ENCODE data around the gene KIF9. TPM values are rescaled to one million over a fixed set of nuclear protein-coding genes. Genes with fewer than 3 reads are reported as not detected.
"Not testable (repeated sequence)": the region's sequence is repeated elsewhere in the genome, so short reads cannot be mapped to it uniquely, and the experiment has no call there.

Gene KIF9
- total RNA-seq, 1 experiment from 2014 or later: 13.1 TPM

DNA sequence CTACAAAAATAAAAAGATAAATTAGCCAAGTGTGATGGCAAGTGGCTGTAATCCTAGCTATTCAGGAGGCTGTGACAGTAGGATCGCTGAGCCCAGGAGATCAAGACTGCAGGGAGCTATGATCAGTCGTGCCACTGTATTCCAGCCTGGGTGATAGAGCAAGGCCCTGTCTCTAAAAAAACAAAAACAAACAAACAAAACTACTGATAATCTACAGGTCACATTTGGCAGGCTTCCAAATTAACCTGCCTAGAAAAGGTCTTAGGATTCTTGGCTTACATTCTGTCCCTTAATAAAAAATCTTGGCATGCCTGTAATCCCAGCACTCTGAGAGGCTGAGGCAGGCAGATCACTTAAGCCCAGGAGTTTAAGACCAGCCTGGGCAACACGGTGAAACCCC is 85.3 kb downstream of the KIF9 start:
- DNase-seq (ENCODE audit: extremely low read depth, low read depth): no peak

DNA sequence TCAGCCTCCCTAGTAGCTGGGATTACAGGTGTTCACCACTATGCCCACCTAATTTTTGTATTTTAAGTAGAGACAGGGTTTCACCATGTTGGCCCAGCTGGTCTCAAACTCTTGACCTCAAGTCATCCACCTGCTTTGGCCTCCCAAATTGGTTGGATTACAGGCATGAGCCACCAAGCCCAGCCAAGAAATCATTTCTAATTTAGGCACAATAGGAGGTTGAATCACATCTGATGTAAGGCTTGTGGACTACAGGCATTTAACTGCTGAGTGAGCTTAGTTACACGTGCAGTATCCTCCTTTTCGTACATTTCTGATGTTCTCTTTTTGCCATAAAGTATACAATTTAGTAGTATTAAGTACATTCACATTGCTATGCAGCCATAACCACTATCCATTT is 87.6 kb downstream of the KIF9 start:
- no peak for DNase-seq (ENCODE audit: extremely low read depth, low read depth)

DNA sequence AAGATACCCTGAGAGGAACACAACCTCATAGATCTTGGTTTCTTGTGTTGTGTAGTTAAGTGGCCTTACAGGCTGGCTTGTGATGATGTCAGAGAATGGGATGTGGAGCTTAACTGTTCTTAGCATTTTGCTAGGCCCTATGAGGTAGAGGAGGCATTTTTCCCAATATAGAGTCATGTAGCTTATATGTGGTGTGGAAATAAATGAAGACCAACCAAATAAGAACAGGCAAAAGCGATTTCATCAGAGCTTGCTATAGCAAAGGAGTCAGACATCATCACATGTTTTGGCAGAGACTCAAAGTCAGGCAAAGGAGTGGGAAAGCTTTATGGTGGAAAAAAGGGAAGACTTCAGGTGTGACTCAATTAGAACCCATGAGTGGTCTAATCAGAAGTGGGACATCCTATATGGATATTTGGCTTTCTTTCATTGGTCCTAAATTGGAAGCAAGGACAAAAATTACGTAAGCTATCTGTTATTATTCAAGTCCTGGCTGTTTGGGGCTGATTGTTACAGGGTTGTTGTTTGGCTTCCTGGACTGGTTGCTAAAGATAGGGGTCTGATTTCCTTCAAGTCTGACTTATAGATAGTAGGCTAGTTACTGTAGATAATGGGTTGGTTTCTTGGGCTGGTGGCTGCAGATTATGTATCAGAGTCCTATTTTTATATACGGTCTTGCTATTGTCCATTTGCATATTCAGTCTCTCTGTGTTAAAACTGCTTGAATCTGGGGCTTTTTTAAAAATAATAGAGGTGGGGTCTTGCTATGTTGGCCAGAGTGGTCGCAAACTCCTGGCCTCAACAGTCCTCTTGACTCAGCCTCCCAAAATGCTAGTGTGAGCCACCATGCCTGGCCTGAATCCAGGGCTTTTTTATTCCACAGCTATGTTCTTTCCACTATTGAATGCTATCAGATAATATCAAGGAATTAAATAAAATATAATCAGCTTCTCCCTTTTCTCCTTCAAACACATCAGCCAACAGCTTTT is 88.4 kb downstream of the KIF9 start:
- no peak for DNase-seq (ENCODE audit: extremely low read depth, low read depth)

DNA sequence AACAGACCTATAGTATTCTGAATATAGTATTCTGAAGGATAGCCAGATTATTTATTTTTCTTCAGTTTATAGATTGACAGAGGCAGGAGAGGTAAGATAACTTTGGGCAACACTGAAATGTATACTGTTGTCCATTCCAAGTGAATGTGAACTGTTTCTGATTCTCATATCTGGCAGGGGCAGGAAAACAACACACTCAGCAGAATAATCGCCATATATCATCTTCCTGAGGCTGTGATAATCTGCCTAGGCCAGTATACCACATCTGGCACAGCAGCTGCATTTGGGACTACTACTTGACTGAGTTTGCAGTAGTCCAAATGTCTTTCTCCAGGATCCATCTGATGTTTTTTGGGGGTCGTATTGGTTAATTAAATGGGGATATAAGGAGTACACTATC is 96.3 kb downstream of the KIF9 start:
- DNase-seq (ENCODE audit: extremely low read depth, low read depth): no peak

DNA sequence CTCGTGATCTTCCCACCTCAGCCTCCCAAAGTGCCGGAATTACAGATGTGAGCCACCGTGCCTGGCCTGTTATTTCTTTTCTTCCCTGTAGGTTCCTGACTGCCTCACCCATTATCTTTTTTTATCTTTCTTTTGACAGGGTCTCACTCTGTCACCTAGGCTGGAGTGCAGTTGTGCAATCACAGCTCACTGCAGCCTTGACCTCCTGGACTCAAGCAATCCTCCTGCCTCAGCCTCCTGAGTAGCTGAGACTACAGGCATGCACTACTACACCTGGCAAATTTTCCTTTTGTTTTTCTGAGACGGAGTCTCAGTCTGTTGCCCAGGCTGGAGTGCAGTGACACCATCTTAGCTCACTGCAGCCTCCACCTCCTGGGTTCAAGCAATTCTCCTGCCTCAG is 100.9 kb downstream of the KIF9 start:
- not testable (repeated sequence) for DNase-seq (ENCODE audit: extremely low read depth, low read depth)

DNA sequence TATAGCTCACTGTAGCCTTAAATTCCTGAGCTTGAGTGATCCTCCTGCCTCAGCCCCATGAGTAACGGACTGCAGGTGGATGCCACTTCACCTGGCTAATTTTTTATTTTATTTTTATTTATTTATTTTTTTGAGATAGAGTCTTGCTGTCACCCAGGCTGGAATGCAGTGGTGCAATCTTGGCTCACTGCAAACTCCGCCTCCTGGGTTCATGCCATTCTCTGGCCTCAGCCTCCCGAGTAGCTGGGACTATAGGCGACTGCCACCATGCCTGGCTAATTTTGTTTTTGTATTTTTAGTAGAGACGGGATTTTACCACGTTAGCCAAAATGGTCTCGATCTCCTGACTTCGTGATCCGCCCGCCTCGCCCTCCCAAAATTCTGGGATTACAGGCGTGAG is 102.6 kb downstream of the KIF9 start:
- not testable (repeated sequence) for DNase-seq (ENCODE audit: extremely low read depth, low read depth)

Small RNA genes within 50 kb of the gene (small RNA-seq; reads per million reads assigned to genes)
- 1.1 to 5.4 reads per million in 2 experiments for gene SNORD13P3

Other genes starting within 250 kb of the KIF9 start
- gene SETD2, start 118.7 kb downstream of the KIF9 start, total RNA-seq (2014; rRNA removed; shearing (Covaris generic)): 14.1 and 17.6 TPM in 2 replicates
- gene KLHL18, start 145 bp upstream of the KIF9 start, total RNA-seq (2014; rRNA removed; shearing (Covaris generic)): 11.3 and 13.0 TPM in 2 replicates
- 7.1 and 9.5 TPM in 2 replicates for gene PTPN23, start 98.2 kb upstream of the KIF9 start, total RNA-seq (2014; rRNA removed; shearing (Covaris generic))
- gene SCAP, start 193.1 kb upstream of the KIF9 start, total RNA-seq (2014; rRNA removed; shearing (Covaris generic)): 28.0 and 34.3 TPM in 2 replicates
- gene ELP6, start 230.9 kb upstream of the KIF9 start, total RNA-seq (2014; rRNA removed; shearing (Covaris generic)): 18.3 and 22.6 TPM in 2 replicates